ENCODE data around the gene SGPL1. TPM values are rescaled to one million over a fixed set of nuclear protein-coding genes. Genes with fewer than 3 reads are reported as not detected.

Gene SGPL1, protein sequence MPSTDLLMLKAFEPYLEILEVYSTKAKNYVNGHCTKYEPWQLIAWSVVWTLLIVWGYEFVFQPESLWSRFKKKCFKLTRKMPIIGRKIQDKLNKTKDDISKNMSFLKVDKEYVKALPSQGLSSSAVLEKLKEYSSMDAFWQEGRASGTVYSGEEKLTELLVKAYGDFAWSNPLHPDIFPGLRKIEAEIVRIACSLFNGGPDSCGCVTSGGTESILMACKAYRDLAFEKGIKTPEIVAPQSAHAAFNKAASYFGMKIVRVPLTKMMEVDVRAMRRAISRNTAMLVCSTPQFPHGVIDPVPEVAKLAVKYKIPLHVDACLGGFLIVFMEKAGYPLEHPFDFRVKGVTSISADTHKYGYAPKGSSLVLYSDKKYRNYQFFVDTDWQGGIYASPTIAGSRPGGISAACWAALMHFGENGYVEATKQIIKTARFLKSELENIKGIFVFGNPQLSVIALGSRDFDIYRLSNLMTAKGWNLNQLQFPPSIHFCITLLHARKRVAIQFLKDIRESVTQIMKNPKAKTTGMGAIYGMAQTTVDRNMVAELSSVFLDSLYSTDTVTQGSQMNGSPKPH
- total RNA-seq (2013; cell fraction: nucleolus; rRNA removed): 30.5 and 34.6 TPM in 2 replicates
- total RNA-seq (2014; rRNA removed) (13.6 and 15.3 TPM in 2 replicates), total RNA-seq (2014; rRNA removed; fragmentation: Illumina TruSeq; extraction: Trizol) (13.6 and 14.5 TPM in 2 replicates), total RNA-seq (2021) (16.8 and 20.7 TPM in 2 replicates), polyA plus RNA-seq (2011; rRNA removed) (16.6 and 18.2 TPM in 2 replicates), polyA plus RNA-seq (2014; fragmentation: Illumina TruSeq; extraction: Trizol) (10.6 and 10.7 TPM in 2 replicates), polyA plus RNA-seq (2014; fragmentation: Nextera tagmentation; extraction: Ambion mirVana) (10 to 100 TPM in 1 of 2 experiments, 1 to 10 TPM in 1; 4.9 to 10.3 TPM), polyA plus RNA-seq (2014; rRNA removed) (8.5 and 13.7 TPM in 2 replicates), polyA plus RNA-seq (2016; fragmentation: Nextera tagmentation; extraction: Ambion mirVana) (10 to 100 TPM; 10.6 TPM), polyA minus RNA-seq (2011; rRNA and poly(A)+ RNA removed) (35.7 and 39.4 TPM in 2 replicates), Bru-seq, nascent RNA (percentile 70 among the genes with signal in this experiment), BruChase-seq, experiment 1, labeled RNA remaining after a 6-hour chase (percentile 75 among the genes with signal in this experiment), BruChase-seq, experiment 2, labeled RNA remaining after a 2-hour chase (percentile 74 among the genes with signal in this experiment)
- polyA plus RNA-seq (2011; ENCODE audit: low read depth): 5.4 TPM
- 12.3 and 14.3 TPM in 2 replicates for polyA plus RNA-seq (2011; cell fraction: cytosol; rRNA removed)
- 9.6 and 15.5 TPM in 2 replicates for polyA plus RNA-seq (2011; cell fraction: nucleus; rRNA removed)
- 5.2 and 6.2 TPM in 2 replicates for polyA plus RNA-seq (2012)
- 10.6 and 12.1 TPM in 2 replicates for polyA minus RNA-seq (2011; cell fraction: cytosol; rRNA and poly(A)+ RNA removed)
- polyA minus RNA-seq (2011; cell fraction: nucleus; rRNA and poly(A)+ RNA removed): 9.3 and 14.8 TPM in 2 replicates
- long read RNA-seq, experiment 1, full-length matches to known transcripts: 1 of 36 reads
- long read RNA-seq, experiment 1, partial matches to known transcripts: 1 of 36 reads
- long read RNA-seq, experiment 1, other reads (novel, unspliced or antisense): 34 of 36 reads
- long read RNA-seq, experiment 2, partial matches to known transcripts: 0 of 23 reads
- long read RNA-seq, experiment 2, other reads (novel, unspliced or antisense): 23 of 23 reads

DNA sequence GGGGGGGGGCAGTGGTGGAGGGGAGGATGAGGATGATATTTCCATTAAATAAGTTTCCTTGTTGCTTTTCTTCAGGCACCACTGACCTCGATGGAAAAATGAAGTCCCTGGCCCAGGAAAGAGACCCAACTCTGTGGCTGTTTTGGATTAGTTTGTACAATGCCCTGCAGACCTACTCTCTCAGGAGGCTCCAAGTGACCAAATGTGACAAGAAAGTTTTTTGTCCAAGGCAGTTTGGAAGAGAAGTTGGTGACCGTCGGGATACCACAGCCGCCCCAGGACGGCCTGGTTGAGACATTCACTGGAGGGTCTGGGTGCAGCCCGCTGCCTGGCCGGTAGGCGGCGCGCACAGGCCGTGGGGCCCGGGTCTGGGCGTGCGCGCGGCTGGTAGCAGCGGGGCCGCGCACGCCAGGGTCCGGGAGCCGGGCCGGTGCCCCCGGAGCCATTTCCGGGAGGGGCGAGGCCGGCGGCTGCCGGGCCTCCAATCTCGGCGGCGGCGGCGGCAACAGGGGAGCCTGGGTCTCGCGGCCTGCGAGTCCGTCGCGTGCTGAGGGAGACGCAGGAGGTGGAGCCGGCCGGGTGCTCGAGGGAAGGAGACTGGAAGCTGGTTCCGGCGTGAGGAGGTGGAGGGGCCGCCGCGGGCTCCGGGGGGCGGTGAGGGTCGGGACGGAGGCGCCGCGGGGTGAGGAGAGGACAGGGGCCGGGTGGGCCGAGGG lies at the start of gene SGPL1:
Gene SGPL1 (plus strand): TSS at position 445 of the 716 bp plus-strand sequence. CDS start 906 bp downstream, outside the sequence.
- 1% methylated on average over 49 of the region's 58 CpGs for WGBS (ENCODE audit: insufficient coverage, insufficient replicate concordance, low lambda C conversion rate, missing lambda C conversion rate)
- Histone ChIP-seq H4K20me1 (ENCODE audit: control insufficient read depth, insufficient read depth) (no peaks in the 10 kb centered on the region; the same call in 1 of the 2 replicates), H3K27ac (ENCODE audit: control insufficient read depth, insufficient read depth) (no peak within 1 kb of the TSS), H3K4me2 (ENCODE audit: control insufficient read depth, insufficient read depth) (peak within 1 kb of the TSS; percentile 78), H3K4me3 (peak within 1 kb of the TSS; percentile 94), H3K4me1 (ENCODE audit: control insufficient read depth, insufficient read depth, low read length) (no peaks in the 10 kb centered on the region), H3K9me3 (replicated peaks; ENCODE audit: control insufficient read depth, insufficient read depth, low read length) (no peaks in the 10 kb centered on the region), H2AFZ (ENCODE audit: control insufficient read depth, low read depth, low read length) (peak within 1 kb of the TSS; percentile 95), H3K36me3 (ENCODE audit: control insufficient read depth in 2 of 2, insufficient read depth in 2 of 2, low read length in 1 of 2) (no peaks in the 10 kb centered on the region; a peak in 1 of 4 replicates), H3K79me2 (ENCODE audit: control insufficient read depth, insufficient read depth, low read length) (peaks cover 3% of the 10 kb centered on the region; the same call in 1 of the 2 replicates), H3K9ac (ENCODE audit: control insufficient read depth, insufficient read depth, low read length) (peak within 1 kb of the TSS; percentile 77), H3K27me3 (replicated peaks in 1 of 2; ENCODE audit: control insufficient read depth in 2 of 2, insufficient read depth in 2 of 2, low read length in 1 of 2) (no peaks in the 10 kb centered on the region)
- ChIA-PET SMC1A (ENCODE audit: uncharacterized antibody, unreplicated experiment) (interaction anchor here (0.9 kb wide), 1 partner anchor 326 kb away, joined by 3 read pairs; no protein-coding TSS in a partner anchor), CTCF (interaction anchor here (0.6 to 1.9 kb wide), 8 partner anchors 20 to 411 kb away, joined by 3 to 8 read pairs (median 4); no protein-coding TSS in a partner anchor), POLR2A (interaction anchor here (0.6 to 0.7 kb wide), 2 partner anchors 38 to 42 kb away, joined by 4 to 9 read pairs; no protein-coding TSS in a partner anchor), RAD21 (ENCODE audit: unreplicated experiment) (interaction anchor here (1.0 kb wide), 1 partner anchor 65 kb away, joined by 3 read pairs; no protein-coding TSS in a partner anchor)
- in situ Hi-C loops (cut with MboI) (no loop called here), intact Hi-C loops (cut with micrococcal nuclease; ENCODE audit: unreplicated experiment) (loop anchor here (1.0 to 2.0 kb wide), 2 partner anchors 65 to 265 kb away; no protein-coding TSS in a partner anchor)
- BruUV-seq (replicated peaks): no TSS peak
- FAIRE-seq: no peak
- DNase-seq (ENCODE audit: low read depth, low spot score): peak; percentile 13
- ATAC-seq: peak; percentile 92
- TF ChIP-seq EED (IDR thresholded peaks at IDR 0.05; ENCODE audit: low read depth) (no peak), LARP7 (IDR thresholded peaks at IDR 0.05) (peak; percentile 93), ESRRA (IDR thresholded peaks at IDR 0.05; ENCODE audit: low read length) (no peak), CEBPB (IDR thresholded peaks at IDR 0.05; ENCODE audit: borderline replicate concordance in 1 of 2, low read depth in 2 of 2, low read length in 2 of 2) (no peak), IKZF2 (IDR thresholded peaks at IDR 0.05) (0 out of 4 replicates have a peak, but pooled peaks of 1 of the 2 experiments have one; percentile 14), POU2F2 (IDR thresholded peaks at IDR 0.05; ENCODE audit: borderline replicate concordance, low read depth, low read length) (peak; percentile 43; the same call in 1 of the 3 replicates), WRNIP1 (IDR thresholded peaks at IDR 0.05; ENCODE audit: borderline replicate concordance, low read depth, low read length) (no peak), CREB1 (IDR thresholded peaks at IDR 0.05; ENCODE audit: low read depth) (no peak), KLF5 (IDR thresholded peaks at IDR 0.05; ENCODE audit: partially characterized antibody) (peak; percentile 76), YBX1 (IDR thresholded peaks at IDR 0.05) (no peak)
- TF ChIP-seq, protein P1, sequence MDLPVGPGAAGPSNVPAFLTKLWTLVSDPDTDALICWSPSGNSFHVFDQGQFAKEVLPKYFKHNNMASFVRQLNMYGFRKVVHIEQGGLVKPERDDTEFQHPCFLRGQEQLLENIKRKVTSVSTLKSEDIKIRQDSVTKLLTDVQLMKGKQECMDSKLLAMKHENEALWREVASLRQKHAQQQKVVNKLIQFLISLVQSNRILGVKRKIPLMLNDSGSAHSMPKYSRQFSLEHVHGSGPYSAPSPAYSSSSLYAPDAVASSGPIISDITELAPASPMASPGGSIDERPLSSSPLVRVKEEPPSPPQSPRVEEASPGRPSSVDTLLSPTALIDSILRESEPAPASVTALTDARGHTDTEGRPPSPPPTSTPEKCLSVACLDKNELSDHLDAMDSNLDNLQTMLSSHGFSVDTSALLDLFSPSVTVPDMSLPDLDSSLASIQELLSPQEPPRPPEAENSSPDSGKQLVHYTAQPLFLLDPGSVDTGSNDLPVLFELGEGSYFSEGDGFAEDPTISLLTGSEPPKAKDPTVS (IDR thresholded peaks at IDR 0.05; ENCODE audit: low read depth, low read length): 0 out of 2 replicates have a peak, but pooled peaks have one; percentile 42

Data from GM12878 (cell line).